ENCODE data around the gene DLG2.

DLG2 gene

GRCh38 chr11:84608837-84609196 lies 1018.3 kb downstream of the DLG2 start:
- H3K27ac ChIP-seq = no peak overlapping the region
- no peak for TF ChIP-seq ZFX (IDR thresholded peaks at IDR 0.05; ENCODE audit: borderline replicate concordance)
- no peak for TF ChIP-seq CTCF (IDR thresholded peaks at IDR 0.05)

GRCh38 chr11:84607975-84608836 lies 1018.9 kb downstream of the DLG2 start:
- TF ChIP-seq ZFX (IDR thresholded peaks at IDR 0.05; ENCODE audit: borderline replicate concordance) = no peak
- no peak for TF ChIP-seq CTCF (IDR thresholded peaks at IDR 0.05)
- H3K27ac ChIP-seq = no peak overlapping the region

GRCh38 chr11:84594602-84595001 lies 1032.5 kb downstream of the DLG2 start:
- H3K27ac ChIP-seq = no peak overlapping the region
- TF ChIP-seq ZFX (IDR thresholded peaks at IDR 0.05; ENCODE audit: borderline replicate concordance) (no peak), CTCF (IDR thresholded peaks at IDR 0.05) (no peak)

- no peak overlapping the region for H3K27ac ChIP-seq
- TF ChIP-seq ZFX (IDR thresholded peaks at IDR 0.05; ENCODE audit: borderline replicate concordance) (no peak), CTCF (IDR thresholded peaks at IDR 0.05) (no peak)
Measured at GRCh38 chr11:84590106-84590505, 1037.0 kb downstream of the DLG2 start.

- TF ChIP-seq CTCF (IDR thresholded peaks at IDR 0.05) (no peak), ZFX (IDR thresholded peaks at IDR 0.05; ENCODE audit: borderline replicate concordance) (no peak)
Measured at GRCh38 chr11:84588131-84588829, 1038.9 kb downstream of the DLG2 start.

GRCh38 chr11:84583106-84583505 lies 1044.0 kb downstream of the DLG2 start:
- TF ChIP-seq CTCF (IDR thresholded peaks at IDR 0.05) (no peak), ZFX (IDR thresholded peaks at IDR 0.05; ENCODE audit: borderline replicate concordance) (no peak)
- no peak overlapping the region for H3K27ac ChIP-seq

More at GRCh38 chr11:84588131-84588829, 1038.9 kb downstream of the DLG2 start:
- H3K27ac ChIP-seq = no peak overlapping the region

- TF ChIP-seq ZFX (IDR thresholded peaks at IDR 0.05; ENCODE audit: borderline replicate concordance) = no peak
- no peak for TF ChIP-seq CTCF (IDR thresholded peaks at IDR 0.05)
- no peak overlapping the region for H3K27ac ChIP-seq
Measured at GRCh38 chr11:84581083-84581482, 1046.1 kb downstream of the DLG2 start.

Measured in 22Rv1 (cell line).